Activated B cell treated with CpG ODN at 0.5 μM for 24 hours (primary cell): ENCODE measurements around the gene SSBP2. TPM values are rescaled to one million over a fixed set of nuclear protein-coding genes. Genes with fewer than 3 reads are reported as not detected.

Experiments used
- ATAC-seq: fragments of 200-7000 bp; cut with Tn5 transposase; one replicate; pipeline ENCODE4 v1.10.0; 2021; ENCODE audit warnings: low read depth, mild to moderate bottlenecking, moderate library complexity
- CTCF ChIA-PET: fragments of 350-600 bp; sonication (Branson Sonifier 250); formaldehyde crosslinking; loops from one replicate; lab custom pipeline; 2021; ENCODE audit warnings: antibody characterized with exemption; lab: Charles Lee
- POLR2A ChIA-PET: fragments of 350-600 bp; sonication (Branson Sonifier 250); formaldehyde crosslinking; loops from one replicate; lab custom pipeline; 2021; ENCODE audit warnings: antibody characterized with exemption; lab: Charles Lee
- DNase-seq: peaks from one replicate; pipeline ENCODE4 v3.0.0; 2022
- H3K27ac Mint-ChIP-seq: one replicate; pipeline ENCODE4 v1.8.0; 2020; ENCODE audit warnings: mixed read lengths
- H3K27me3 Mint-ChIP-seq: one replicate; pipeline ENCODE4 v1.8.0; 2021; ENCODE audit warnings: mixed read lengths
- H3K36me3 Mint-ChIP-seq: one replicate; pipeline ENCODE4 v1.8.0; 2021; ENCODE audit warnings: low read depth, mixed read lengths
- H3K4me1 Mint-ChIP-seq: one replicate; pipeline ENCODE4 v1.8.0; 2021; ENCODE audit warnings: mixed read lengths
- H3K4me3 Mint-ChIP-seq: one replicate; pipeline ENCODE4 v1.8.0; 2020; ENCODE audit warnings: mild to moderate bottlenecking, mixed read lengths
- H3K9me3 Mint-ChIP-seq: one replicate; pipeline ENCODE4 v1.8.0; 2020; ENCODE audit warnings: mixed read lengths
- CTCF ChIP-seq: fragments of 200-600 bp; IDR thresholded peaks from one replicate; pipeline ENCODE4 v1.8.0; 2022; ENCODE audit warnings: antibody characterized with exemption, mild to moderate bottlenecking
- intact Hi-C: fragments of 100-400 bp; cut with micrococcal nuclease; formaldehyde crosslinking; loops from one replicate; pipeline ENCODE4 v1.15.1; 2024
- total RNA-seq: library from RNA; stranded (reverse); gene quantifications from 2 replicates; pipeline ENCODE4 v1.2.3, GENCODE V29; 2022

Gene SSBP2
- total RNA-seq, 1 donor from 2014 or later = 26.2 TPM

- no peak overlapping the region for H3K4me3 Mint-ChIP-seq
- ATAC-seq = no peak
- CTCF ChIA-PET = no interaction called here
- H3K27ac Mint-ChIP-seq = no peak overlapping the region
- peaks cover 10% of the 10 kb centered on the region for H3K9me3 Mint-ChIP-seq
- DNase-seq = no peak
- H3K27me3 Mint-ChIP-seq = no peaks in the 10 kb centered on the region
- TF ChIP-seq CTCF = no peak
- POLR2A ChIA-PET = interaction anchor here (0.6 kb wide), 1 partner anchor 65 kb away, joined by 4 read pairs; no protein-coding TSS in a partner anchor
- intact Hi-C loops = no loop called here
- H3K36me3 Mint-ChIP-seq = peaks cover 20% of the 10 kb centered on the region
- peaks cover 21% of the 10 kb centered on the region for H3K4me1 Mint-ChIP-seq
These were observed 50.7 kb downstream of the SSBP2 start for GRCh38 chr5:81700166-81700565.

GRCh38 chr5:81698813-81699212 lies 52.1 kb downstream of the SSBP2 start:
- TF ChIP-seq CTCF = no peak
- intact Hi-C loops = no loop called here
- H3K4me1 Mint-ChIP-seq = peaks cover 27% of the 10 kb centered on the region
- H3K9me3 Mint-ChIP-seq = peaks cover 10% of the 10 kb centered on the region
- no peak overlapping the region for H3K27ac Mint-ChIP-seq
- ATAC-seq (no peak), DNase-seq (no peak)
- POLR2A ChIA-PET = no interaction called here
- CTCF ChIA-PET = no interaction called here
- H3K27me3 Mint-ChIP-seq = no peaks in the 10 kb centered on the region
- peaks cover 18% of the 10 kb centered on the region for H3K36me3 Mint-ChIP-seq
- H3K4me3 Mint-ChIP-seq = no peak overlapping the region

GRCh38 chr5:81696418-81697397 lies 54.2 kb downstream of the SSBP2 start:
- Mint-ChIP-seq H3K9me3 (peaks cover 22% of the 10 kb centered on the region), H3K4me1 (peaks cover 29% of the 10 kb centered on the region)
- POLR2A ChIA-PET = no interaction called here

GRCh38 chr5:81694726-81695125 lies 56.2 kb downstream of the SSBP2 start:
- no peak overlapping the region for H3K27ac Mint-ChIP-seq
- peaks cover 27% of the 10 kb centered on the region for H3K9me3 Mint-ChIP-seq

More at GRCh38 chr5:81696418-81697397, 54.2 kb downstream of the SSBP2 start:
- CTCF ChIA-PET = no interaction called here
- TF ChIP-seq CTCF = no peak
- DNase-seq (no peak), ATAC-seq (no peak)
- Mint-ChIP-seq H3K27me3 (no peaks in the 10 kb centered on the region), H3K36me3 (peaks cover 32% of the 10 kb centered on the region), H3K4me3 (no peak overlapping the region), H3K27ac (no peak overlapping the region)
- intact Hi-C loops = no loop called here

More at GRCh38 chr5:81694726-81695125, 56.2 kb downstream of the SSBP2 start:
- DNase-seq = no peak
- intact Hi-C loops = no loop called here
- ChIA-PET CTCF (no interaction called here), POLR2A (no interaction called here)
- Mint-ChIP-seq H3K4me3 (no peak overlapping the region), H3K4me1 (peaks cover 28% of the 10 kb centered on the region), H3K27me3 (no peaks in the 10 kb centered on the region), H3K36me3 (peaks cover 38% of the 10 kb centered on the region)
- ATAC-seq = no peak
- TF ChIP-seq CTCF = no peak
